22Rv1 (cell line): ENCODE results near the gene CPS1.

Source experiments
- ZFX ChIP-seq: fragments of 450-650 bp; IDR thresholded peaks from 2 replicates; pipeline ENCODE4 v1.6.1; 2017; ENCODE audit warnings: antibody characterized with exemption, borderline replicate concordance
- TF ChIP-seq, protein P1 (sequence below): fragments of 450-650 bp; IDR thresholded peaks from 2 replicates; pipeline ENCODE4 v1.5.1; 2017; ENCODE audit warnings: mild to moderate bottlenecking

DNA sequence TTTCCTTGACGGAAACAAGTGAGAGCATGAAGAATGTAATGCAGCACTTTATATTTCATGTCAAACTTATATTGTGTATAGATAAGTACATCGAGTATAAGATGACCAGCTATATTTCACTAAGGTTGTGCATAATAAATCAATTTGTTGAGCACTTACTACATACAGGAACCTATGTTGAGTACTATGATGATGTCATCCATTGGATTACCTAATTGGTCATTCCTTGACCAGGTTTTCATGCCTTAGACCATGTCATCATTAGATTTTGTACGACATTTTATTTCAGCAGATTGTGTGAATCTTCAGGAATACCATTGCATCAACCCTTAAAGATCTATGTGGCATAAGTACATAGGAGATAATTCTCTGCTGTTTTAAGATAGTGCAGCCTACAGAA lies 119.7 kb downstream of the CPS1 start:
- TF ChIP-seq, protein P1, sequence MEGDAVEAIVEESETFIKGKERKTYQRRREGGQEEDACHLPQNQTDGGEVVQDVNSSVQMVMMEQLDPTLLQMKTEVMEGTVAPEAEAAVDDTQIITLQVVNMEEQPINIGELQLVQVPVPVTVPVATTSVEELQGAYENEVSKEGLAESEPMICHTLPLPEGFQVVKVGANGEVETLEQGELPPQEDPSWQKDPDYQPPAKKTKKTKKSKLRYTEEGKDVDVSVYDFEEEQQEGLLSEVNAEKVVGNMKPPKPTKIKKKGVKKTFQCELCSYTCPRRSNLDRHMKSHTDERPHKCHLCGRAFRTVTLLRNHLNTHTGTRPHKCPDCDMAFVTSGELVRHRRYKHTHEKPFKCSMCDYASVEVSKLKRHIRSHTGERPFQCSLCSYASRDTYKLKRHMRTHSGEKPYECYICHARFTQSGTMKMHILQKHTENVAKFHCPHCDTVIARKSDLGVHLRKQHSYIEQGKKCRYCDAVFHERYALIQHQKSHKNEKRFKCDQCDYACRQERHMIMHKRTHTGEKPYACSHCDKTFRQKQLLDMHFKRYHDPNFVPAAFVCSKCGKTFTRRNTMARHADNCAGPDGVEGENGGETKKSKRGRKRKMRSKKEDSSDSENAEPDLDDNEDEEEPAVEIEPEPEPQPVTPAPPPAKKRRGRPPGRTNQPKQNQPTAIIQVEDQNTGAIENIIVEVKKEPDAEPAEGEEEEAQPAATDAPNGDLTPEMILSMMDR, result no peak
- no peak for TF ChIP-seq ZFX
